ENCODE results near the gene LDLR.
"Not testable (repeated sequence)": the region's sequence is repeated elsewhere in the genome, so short reads cannot be mapped to it uniquely, and the experiment has no call there.

LDLR gene

DNA sequence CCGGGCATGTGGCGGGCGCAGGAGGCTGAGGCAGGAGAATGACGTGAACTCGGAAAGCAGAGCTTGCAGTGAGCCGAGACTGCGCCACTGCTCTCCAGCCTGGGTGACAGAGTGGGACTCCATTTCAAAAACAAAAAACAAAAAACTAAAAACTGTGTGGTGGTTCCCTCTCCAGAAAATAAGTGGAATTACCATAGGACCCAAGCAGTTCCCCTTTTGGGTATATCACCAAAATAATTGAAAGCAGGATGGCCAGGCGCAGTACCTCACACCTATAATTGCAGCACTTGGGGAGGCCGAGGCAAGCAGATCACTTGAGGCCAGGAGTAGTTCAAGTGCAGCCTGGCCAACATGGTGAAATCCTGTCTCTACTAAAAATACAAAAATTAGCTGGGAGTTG, 15.7 kb upstream of the LDLR start:
- no peak for DNase-seq

DNA sequence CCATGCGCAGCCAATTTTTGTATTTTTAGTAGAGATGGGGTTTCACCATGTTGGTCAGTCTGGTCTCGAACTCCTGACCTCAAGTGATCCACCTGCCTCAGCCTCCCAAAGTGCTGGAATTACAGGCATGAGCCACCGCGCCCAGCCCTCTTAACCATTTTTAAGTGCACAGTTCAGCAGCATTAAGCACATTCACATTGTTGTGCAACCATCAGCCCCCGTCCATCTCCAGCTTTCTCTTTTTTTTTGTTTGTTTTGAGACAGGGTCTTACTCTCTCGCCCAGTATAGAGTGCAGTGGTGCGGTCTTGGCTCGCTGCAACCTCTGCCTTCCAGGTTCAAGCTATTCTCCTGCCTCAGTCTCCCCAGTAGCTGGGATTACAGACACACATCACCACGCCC, 12.5 kb upstream of the LDLR start:
- not testable (repeated sequence) for DNase-seq

DNA sequence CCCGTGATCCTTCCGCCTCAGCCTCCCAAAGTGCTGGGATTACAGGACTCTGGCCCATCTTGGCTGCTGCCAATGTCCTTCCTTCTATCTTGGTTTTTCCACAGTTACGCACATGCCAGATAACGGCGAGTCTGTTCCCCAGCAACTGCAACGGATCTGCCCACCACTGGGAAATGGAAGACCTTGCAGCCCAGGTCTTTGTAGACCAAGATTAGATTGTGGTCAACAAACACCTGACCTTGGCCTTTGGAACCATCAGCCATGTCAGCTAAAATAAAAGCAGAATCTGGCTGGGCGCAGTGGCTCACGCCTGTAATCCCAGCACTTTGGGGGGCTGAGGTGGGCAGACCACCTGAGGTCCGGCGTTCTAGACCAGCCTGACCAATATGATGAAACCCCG, 10.4 kb upstream of the LDLR start:
- DNase-seq, result no peak

DNA sequence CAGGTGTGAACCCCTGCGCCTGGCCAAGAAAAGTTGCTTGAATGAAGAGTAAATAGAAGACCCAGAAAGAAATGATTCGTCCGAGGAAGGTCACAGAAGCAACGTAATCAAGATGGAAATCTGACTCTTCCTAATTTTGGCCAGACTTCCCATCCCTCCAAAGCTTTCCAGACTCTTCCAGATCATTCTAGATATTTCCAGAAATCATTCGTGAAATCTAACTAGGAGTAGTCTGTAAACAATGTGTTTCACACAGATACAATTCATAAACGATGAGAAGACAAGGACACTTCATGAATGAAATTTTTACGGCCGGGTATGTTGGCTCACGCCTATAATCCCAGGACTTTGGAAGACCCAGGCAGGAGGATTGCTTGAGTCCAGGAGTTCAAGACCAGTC, 9.3 kb upstream of the LDLR start:
- DNase-seq, result no peak

DNA sequence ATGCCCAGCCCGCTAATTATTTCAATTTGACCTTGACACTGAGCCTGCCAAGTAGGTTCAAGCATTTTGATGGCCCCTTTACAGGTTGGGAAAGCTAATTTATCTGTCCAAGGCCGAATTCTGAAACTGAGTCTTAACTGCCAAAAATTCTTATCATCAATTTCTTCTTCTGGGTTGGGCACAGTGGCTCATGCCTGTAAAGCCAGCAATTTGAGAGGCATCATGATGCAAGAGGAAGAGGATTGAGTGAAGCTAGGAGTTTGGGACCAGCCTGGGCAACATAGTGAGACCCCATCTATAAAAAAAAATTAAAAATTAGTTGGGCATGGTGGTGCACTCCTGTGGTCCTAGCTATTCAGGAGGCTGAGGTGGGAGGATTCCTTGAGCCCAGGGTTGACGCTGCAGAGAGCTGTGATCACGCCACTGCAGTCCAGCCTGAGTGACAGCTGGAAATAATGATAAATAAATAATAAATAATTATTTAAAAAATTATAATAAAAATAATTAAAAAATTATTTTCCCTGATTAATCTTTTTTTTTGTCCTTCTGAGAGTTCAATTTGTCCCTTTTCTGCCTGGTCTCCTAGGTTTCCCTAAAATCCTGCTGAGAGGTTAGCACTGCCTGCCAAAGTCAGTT, 1.3 kb upstream of the LDLR start:
- no peak for DNase-seq

DNA sequence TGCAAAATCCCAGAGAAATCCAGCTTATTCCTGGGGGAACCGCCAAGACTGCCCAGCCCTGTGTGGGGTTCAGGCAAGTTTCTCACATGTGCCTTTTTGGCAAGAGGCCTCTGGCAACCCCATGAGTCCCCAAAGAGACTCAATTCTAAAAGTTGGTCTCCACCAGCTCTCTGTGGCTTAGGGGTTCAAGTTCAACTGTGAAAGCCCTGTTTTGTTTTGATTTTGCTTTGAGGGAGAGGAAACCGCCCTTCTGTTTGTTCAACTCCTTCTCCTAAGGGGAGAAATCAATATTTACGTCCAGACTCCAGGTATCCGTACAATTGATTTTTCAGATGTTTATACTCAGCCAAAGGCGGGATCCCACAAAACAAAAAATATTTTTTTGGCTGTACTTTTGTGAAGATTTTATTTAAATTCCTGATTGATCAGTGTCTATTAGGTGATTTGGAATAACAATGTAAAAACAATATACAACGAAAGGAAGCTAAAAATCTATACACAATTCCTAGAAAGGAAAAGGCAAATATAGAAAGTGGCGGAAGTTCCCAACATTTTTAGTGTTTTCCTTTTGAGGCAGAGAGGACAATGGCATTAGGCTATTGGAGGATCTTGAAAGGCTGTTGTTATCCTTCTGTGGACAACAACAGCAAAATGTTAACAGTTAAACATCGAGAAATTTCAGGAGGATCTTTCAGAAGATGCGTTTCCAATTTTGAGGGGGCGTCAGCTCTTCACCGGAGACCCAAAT, 583 bp upstream of the LDLR start:
- peak; percentile 20 for DNase-seq

DNA sequence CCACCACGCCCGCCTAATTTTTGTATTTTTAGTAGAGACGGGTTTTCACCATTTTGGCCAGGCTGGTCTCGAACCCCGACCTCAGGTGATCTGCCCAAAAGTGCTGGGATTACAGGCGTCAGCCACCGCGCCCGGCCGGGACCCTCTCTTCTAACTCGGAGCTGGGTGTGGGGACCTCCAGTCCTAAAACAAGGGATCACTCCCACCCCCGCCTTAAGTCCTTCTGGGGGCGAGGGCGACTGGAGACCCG, 676 bp downstream of the LDLR start:
- not testable (repeated sequence) for DNase-seq

DNA sequence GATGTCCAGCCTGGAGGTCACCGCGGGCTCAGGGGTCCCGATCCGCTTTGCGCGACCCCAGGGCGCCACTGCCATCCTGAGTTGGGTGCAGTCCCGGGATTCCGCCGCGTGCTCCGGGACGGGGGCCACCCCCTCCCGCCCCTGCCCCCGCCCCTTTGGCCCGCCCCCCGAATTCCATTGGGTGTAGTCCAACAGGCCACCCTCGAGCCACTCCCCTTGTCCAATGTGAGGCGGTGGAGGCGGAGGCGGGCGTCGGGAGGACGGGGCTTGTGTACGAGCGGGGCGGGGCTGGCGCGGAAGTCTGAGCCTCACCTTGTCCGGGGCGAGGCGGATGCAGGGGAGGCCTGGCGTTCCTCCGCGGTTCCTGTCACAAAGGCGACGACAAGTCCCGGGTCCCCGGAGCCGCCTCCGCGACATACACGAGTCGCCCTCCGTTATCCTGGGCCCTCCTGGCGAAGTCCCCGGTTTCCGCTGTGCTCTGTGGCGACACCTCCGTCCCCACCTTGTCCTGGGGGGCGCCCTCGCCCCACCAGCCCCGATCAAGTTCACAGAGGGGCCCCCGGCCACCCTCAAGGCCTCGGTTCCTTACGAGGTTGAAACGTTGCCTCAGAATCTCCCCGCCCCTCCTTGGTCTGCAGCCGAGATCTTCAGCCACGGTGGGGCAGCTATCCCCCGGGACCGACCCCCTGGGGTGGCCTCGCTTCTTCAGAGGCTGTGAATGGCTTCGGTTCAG, 1.2 kb downstream of the LDLR start:
- DNase-seq, result peak; percentile 99

DNA sequence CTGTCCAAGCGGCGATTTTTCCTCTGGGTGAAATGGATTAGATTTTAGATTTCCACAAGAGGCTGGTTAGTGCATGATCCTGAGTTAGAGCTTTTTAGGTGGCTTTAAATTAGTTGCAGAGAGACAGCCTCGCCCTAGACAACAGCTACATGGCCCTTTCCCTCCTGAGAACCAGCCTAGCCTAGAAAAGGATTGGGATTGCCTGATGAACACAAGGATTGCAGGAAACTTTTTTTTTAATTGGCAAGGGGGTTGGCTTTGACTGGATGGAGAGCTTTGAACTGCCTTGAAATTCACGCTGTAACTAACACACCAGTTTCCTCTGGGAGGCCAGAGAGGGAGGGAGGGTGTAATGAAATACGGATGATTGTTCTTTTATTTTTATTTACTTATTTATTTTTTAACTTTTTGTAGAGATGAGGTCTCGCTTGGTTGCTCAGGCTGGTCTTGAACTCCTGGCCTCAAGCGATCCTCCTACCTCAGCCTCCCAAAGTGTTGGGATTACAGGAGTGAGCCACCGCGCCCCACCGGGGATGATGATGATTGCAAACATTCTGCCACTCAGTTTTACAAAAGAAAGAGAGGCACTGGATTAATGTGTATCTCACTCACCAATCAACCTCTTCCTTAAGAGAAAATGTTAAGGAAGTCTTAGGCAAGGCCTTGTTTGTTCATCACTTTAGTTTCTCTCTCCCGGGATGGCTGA, 1.9 kb downstream of the LDLR start:
- DNase-seq, result no peak

DNA sequence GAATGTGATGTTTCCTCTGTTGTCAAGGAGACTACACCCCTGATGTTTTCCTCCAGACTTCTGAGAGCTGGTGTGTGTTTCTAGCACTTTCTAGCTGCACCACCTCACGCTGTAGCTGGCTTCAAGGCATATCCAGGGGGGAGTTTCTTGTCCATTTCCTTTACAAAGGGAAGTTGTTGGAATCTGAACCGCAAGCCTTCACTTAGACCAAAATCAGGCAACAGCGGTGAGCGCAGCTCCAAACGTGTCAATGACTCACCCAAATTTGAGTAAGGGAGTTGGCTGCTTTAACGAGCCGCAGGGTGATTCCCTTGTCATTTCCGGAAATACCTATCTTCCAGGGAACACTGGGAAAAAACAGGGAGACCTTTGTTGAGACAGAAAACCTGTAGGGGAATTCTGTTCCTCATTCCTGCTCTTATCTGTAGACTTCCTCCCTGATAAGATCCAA, 2.5 kb downstream of the LDLR start:
- DNase-seq, result peak; percentile 71

DNA sequence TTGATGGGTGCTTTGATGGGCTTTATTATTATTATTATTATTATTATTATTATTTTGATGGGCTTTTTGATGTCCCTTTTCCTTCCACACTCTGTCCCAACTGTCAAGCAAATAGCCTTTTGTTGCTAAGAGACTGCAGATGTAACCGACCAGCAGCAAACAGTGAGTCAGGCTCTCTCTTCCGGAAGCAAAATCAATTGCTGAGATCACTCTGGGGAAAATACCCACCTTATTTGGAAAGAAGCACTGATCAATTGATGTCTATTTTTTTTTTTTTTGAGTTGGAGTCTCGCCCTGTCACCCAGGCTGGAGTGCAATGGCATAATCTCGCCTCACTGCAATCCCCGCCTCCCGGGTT, 2.9 kb downstream of the LDLR start:
- DNase-seq, result peak; percentile 82

DNA sequence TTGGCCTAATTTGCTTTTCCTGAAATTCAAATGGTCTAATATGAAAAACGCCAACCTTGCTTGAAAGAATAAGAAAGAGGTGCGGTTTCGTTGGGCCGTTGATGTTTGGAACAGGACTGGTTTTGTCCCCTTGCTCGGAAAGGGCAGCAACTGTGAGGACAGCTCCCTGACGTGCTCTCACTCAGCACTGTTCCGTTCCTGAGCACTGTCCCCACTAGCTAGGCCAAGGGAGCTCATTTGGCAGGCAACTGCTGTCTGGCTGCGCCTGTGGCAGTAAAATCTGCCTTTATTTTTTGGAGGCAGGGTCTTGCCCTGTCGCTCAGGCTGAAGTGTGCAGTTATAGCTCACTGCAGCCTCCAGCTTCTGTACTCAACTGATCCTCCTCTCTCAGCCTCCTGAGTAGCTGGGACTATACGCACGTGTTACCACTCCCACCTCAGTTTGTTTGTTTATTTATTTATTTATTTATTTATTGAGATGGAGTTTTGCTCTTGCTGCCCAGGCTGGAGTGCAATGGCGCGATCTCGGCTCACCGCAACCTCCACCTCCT, 4.5 kb downstream of the LDLR start:
- DNase-seq, result no peak

DNA sequence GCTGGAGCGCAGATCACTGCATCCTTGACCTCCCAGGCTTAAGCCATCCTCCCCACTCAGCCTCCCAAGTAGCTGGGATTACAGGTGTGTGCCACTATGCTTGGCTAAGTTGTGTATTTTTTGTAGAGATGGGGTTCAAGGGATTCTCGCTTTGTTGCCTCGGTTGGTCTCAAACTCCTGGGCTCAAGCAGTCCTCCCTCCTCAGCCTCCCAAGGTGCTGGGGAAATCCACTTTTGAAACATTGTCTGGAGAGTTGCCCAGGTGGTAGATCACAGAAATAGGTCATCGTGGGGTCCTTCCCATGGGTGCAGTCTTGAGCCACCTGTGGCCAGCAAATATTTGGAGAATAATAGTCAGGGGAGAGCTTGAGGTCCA, 5.2 kb downstream of the LDLR start:
- DNase-seq, result no peak

DNA sequence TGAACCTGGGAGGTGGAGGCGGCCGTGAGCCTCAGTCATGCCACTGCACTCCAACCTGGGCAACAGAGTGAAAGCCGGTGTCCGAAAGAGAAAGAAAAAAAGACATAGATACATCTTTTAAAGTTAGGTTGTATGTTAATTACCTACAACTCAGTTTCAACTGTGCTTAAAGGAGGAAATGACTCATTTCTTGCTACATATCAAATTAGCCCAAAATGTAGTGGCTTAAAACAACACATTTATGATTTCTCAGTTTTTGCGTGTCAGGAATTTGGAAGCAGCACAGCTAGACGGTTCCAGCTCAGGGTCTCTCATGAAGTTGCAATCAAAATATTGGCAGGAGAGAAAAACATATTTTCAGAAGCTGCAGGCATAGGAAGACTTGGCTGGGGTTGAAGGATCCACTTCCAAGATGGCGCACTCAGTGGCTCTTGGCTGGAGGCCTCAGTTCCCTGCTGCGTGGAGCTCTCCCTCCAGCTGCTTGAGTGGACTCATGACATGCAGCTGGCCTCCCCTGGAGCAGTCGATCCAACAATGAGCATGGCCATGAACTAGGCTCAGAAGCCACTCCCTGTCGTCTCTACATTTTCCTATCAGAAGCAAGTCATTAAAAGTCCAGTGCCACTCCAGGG, 7.1 kb downstream of the LDLR start:
- peak; percentile 73 for DNase-seq

DNA sequence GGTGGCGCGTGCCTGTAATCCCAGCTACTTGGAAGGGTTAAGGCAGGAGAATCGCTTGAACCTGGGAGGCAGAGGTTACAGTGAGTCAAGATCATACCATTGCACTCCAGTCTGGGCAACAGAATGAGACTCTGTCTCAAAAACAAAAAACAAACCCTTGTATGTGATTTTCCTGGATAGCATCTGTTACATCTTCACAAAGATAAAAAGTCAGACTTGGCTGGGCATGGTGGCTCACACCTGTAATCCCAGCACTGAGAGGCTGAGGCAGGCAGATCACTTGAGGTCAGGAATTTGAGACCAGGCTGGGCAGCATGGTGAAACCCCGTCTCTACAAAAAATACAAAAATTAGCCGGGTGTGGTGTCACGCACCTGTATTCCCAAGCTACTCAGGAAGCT, 8.1 kb downstream of the LDLR start:
- DNase-seq, result not testable (repeated sequence)

DNA sequence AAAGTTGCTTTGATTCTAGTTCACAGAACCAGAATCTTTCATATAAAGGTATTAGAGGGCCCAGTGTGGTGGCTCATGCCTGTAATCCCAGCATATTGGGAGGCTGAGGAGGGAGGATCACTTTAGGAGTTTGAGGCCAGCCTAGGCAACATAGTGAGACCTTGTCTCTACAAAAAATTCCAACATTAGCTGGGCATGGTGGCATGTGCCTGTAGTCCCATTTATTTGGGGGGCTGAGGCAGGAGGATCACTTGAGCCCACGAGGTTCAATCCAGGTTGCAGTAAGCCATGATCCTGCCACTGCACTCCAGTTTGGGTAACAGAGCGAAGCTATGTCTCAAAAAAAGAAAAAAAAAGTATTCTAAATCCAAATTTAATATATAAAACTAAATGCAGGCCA, 9.1 kb downstream of the LDLR start:
- DNase-seq, result no peak

DNA sequence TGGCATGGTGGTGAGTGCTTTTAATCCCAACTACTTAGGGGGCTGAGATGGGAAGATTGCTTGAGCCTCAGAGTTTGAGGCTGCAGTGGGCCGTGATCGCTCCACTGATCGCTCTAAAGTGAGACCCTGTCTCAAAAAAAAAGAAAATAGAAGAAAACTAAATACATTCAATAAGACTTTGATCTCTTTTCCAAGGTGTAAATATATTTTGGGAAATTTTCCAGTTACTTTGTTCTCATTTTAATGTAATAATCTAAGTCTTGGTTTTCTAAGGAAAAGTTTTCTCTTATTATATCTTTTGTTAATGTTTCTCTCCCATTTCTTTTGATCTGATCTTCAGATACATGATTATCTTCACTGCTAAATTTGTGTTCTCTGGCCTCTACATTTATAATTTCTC, 9.6 kb downstream of the LDLR start:
- no peak for DNase-seq

DNA sequence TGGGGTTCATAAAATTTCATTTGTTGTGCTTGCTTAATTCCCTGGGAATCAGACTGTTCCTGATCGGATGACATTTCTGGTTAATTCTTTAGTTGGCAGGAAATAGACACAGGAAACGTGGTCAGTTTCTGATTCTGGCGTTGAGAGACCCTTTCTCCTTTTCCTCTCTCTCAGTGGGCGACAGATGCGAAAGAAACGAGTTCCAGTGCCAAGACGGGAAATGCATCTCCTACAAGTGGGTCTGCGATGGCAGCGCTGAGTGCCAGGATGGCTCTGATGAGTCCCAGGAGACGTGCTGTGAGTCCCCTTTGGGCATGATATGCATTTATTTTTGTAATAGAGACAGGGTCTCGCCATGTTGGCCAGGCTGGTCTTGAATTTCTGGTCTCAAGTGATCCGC, 10.8 kb downstream of the LDLR start:
- DNase-seq, result no peak

DNA sequence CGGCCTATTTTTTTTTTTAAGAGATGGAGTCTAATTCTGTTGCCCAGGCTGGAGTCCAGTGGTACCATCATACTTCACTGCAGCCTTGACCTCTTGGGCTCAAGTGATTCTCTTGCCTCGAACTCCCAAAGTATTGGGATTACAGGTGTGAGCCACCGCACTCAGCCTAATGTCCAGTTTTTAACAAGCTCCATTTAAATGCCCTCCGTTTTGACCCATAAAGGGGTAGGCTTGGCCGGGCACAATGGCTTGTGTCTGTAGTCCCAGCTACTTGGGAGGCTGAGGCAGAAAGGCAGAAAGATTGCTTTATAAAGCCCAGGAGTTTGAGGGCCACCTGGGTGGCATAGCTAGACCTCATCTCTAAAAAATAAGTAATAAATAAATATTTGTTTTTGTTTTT, 11.8 kb downstream of the LDLR start:
- no peak for DNase-seq

DNA sequence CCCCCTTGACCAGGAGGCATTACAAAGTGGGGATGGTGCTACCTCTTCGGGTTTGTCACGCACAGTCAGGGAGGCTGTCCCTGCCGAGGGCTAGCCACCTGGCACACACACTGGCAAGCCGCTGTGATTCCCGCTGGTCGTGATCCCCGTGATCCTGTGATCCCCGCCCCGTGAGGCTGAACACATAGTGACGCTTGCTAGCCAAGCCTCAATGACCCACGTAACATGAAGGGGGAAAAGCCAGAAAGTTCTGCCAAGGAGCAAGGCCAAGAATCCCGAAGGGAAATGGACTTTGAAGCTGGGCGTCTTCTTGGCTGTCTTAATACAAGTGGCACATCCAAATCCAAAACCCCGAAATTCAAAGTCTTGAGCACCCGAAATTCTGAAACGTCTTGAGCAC, 13.7 kb downstream of the LDLR start:
- no peak for DNase-seq

DNA sequence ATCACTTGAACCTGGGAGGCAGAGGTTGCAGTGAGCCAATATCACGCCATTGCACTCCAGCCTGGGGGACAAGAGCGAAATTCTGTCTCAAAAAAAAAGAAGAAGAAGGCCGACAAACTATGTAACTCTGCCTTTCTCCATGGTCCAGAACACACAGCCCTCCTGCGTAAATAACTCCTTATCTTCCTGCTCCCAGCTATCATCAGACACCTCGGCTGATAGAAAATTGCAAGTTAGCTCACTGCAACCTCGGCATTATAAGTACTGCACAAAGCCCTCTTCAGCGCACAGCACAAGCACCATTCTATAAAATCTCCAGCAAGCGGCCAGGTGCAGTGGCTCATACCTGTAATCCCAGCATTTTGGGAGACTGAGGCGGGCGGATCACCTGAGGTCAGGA, 14.4 kb downstream of the LDLR start:
- not testable (repeated sequence) for DNase-seq

DNA sequence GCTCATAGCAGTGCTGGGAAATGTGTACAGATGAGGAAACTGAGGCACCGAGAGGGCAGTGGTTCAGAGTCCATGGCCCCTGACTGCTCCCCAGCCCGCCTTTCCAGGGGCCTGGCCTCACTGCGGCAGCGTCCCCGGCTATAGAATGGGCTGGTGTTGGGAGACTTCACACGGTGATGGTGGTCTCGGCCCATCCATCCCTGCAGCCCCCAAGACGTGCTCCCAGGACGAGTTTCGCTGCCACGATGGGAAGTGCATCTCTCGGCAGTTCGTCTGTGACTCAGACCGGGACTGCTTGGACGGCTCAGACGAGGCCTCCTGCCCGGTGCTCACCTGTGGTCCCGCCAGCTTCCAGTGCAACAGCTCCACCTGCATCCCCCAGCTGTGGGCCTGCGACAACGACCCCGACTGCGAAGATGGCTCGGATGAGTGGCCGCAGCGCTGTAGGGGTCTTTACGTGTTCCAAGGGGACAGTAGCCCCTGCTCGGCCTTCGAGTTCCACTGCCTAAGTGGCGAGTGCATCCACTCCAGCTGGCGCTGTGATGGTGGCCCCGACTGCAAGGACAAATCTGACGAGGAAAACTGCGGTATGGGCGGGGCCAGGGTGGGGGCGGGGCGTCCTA, 15.9 kb downstream of the LDLR start:
- DNase-seq, result no peak

DNA sequence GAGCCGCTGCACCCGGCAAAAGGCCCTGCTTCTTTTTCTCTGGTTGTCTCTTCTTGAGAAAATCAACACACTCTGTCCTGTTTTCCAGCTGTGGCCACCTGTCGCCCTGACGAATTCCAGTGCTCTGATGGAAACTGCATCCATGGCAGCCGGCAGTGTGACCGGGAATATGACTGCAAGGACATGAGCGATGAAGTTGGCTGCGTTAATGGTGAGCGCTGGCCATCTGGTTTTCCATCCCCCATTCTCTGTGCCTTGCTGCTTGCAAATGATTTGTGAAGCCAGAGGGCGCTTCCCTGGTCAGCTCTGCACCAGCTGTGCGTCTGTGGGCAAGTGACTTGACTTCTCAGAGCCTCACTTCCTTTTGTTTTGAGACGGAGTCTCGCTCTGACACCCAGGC, 17.2 kb downstream of the LDLR start:
- no peak for DNase-seq

All from activated CD4-positive, alpha-beta T cell treated with anti-CD3 and anti-CD28 coated beads, Interleukin-2, amount 50 U/mL, for 16 hours (primary cell).